Naive thymus-derived CD8-positive, alpha-beta T cell (primary cell): ENCODE measurements around the gene LIN37. TPM values are rescaled to one million over a fixed set of nuclear protein-coding genes. Genes with fewer than 3 reads are reported as not detected.
A peak's percentile ranks its signal among the peaks of the same experiment; 100 is the strongest.
"Not testable (repeated sequence)": the region's sequence is repeated elsewhere in the genome, so short reads cannot be mapped to it uniquely, and the experiment has no call there.

Experiments used
- ATAC-seq, 2 donors: fragments of 150-1000 bp; cut with Tn5 transposase in 1 of 2; sonication (Bioruptor Pico), chemical (Tn5 transposase) in 1 of 2; 1 replicate in 1 of 2; 2 replicates in 1 of 2; pipeline ENCODE4 v1.10.0; 2021; ENCODE audit warnings: mild to moderate bottlenecking in 2 of 2, moderate library complexity in 2 of 2
- POLR2A ChIA-PET: fragments of 350-600 bp; sonication (Branson Sonifier 250); formaldehyde crosslinking; loops from one replicate; lab custom pipeline; 2021; ENCODE audit warnings: antibody characterized with exemption; lab: Charles Lee
- DNase-seq, 10 donors: peaks; one replicate each; pipeline versions ENCODE4 v3.0.0 to v3.0.0-alpha.2; 2020 to 2022
- H3K27ac Mint-ChIP-seq, 10 donors: one replicate each; pipeline ENCODE4 v1.8.0; 2020 to 2022; ENCODE audit warnings: mild to moderate bottlenecking in 10 of 10, mixed read lengths in 10 of 10, moderate library complexity in 4 of 10, inconsistent platforms in 1 of 10
- H3K27me3 Mint-ChIP-seq, 5 donors: one replicate each; pipeline ENCODE4 v1.8.0; 2021 to 2022; ENCODE audit warnings: mixed read lengths in 5 of 5
- H3K36me3 Mint-ChIP-seq, 3 donors: one replicate each; pipeline ENCODE4 v1.8.0; 2020 to 2022; ENCODE audit warnings: mixed read lengths in 3 of 3, mild to moderate bottlenecking in 2 of 3, inconsistent platforms in 1 of 3
- H3K4me1 Mint-ChIP-seq, 4 donors: one replicate each; pipeline ENCODE4 v1.8.0; 2021 to 2022; ENCODE audit warnings: mixed read lengths in 4 of 4
- H3K4me3 Mint-ChIP-seq, 10 donors: one replicate each; pipeline ENCODE4 v1.8.0; 2020 to 2022; ENCODE audit warnings: mild to moderate bottlenecking in 10 of 10, mixed read lengths in 10 of 10, moderate library complexity in 6 of 10, inconsistent platforms in 1 of 10
- H3K9me3 Mint-ChIP-seq, 9 donors: one replicate each; pipeline ENCODE4 v1.8.0; 2020 to 2022; ENCODE audit warnings: mixed read lengths in 9 of 9, mild to moderate bottlenecking in 3 of 9, inconsistent platforms in 1 of 9, moderate library complexity in 1 of 9
- polyA plus RNA-seq, 3 donors: library from polyadenylated mRNA; unstranded; fragments of 300-500 nt; fragmentation: Illumina TruSeq; gene quantifications; one replicate each; pipeline ENCODE4 v1.2.3, GENCODE V29; 2021
- total RNA-seq, 8 experiments: library from RNA in 2 of 8; stranded (reverse) in 2 of 8; gene quantifications; one replicate each; pipeline ENCODE4 v1.2.3 and lab custom pipeline; 2021 to 2026

Gene LIN37
- total and polyA plus RNA-seq, 5 experiments from 2014 or later = 5.4 to 16.6 (median 14.0) TPM

GRCh38 chr19:35757231-35757748, 8.9 kb downstream of the LIN37 start:
- peak overlapping the region; percentile 90 to 99 (median 98) for H3K4me3 Mint-ChIP-seq
- H3K4me1 Mint-ChIP-seq = peaks cover 18 to 41% (median 40%) of the 10 kb centered on the region in 4 donors
- H3K36me3 Mint-ChIP-seq = peaks cover 0 to 27% (median 5%) of the 10 kb centered on the region in 3 donors
- no peak for ATAC-seq
- DNase-seq = peak in 2 of 10 donors; percentile 21
- POLR2A ChIA-PET = interaction anchor here (0.6 to 4.1 kb wide), 7 partner anchors 8 to 55 kb away, joined by 3 to 36 read pairs (median 6); partner anchors contain the start of genes IGFLR1, LIN37, PSENEN and U2AF1L4
- H3K27ac Mint-ChIP-seq = peak overlapping the region in 6 of 10 donors; percentile 44 to 98 (median 94)
- H3K27me3 Mint-ChIP-seq = peaks cover 2 to 12% (median 9%) of the 10 kb centered on the region in 5 donors
- no peaks in the 10 kb centered on the region for H3K9me3 Mint-ChIP-seq

GRCh38 chr19:35757749-35758608, 9.6 kb downstream of the LIN37 start, which contains the start of gene PROSER3:
Gene PROSER3, plus strand, starts transcription at chr19:35758176. Its CDS starts 40 bp downstream, at chr19:35758216.
- peaks cover 2 to 12% (median 9%) of the 10 kb centered on the region in 5 donors for H3K27me3 Mint-ChIP-seq
- POLR2A ChIA-PET = interaction anchor here (0.9 to 4.1 kb wide), 7 partner anchors 10 to 55 kb away, joined by 4 to 36 read pairs (median 6); partner anchors contain the start of genes IGFLR1, LIN37, PSENEN and U2AF1L4
- peaks cover 18 to 41% (median 40%) of the 10 kb centered on the region in 4 donors for H3K4me1 Mint-ChIP-seq
- ATAC-seq (peak; percentile 97), DNase-seq (peak; percentile 91 to 100 (median 99))
- H3K27ac Mint-ChIP-seq = peak within 1 kb of the TSS; percentile 93 to 98 (median 96)
- H3K4me3 Mint-ChIP-seq = peak within 1 kb of the TSS; percentile 90 to 99 (median 98)
- H3K9me3 Mint-ChIP-seq = no peaks in the 10 kb centered on the region
- H3K36me3 Mint-ChIP-seq = peaks cover 0 to 34% (median 5%) of the 10 kb centered on the region in 3 donors

GRCh38 chr19:35759697-35760096, 11.3 kb downstream of the LIN37 start:
- DNase-seq = no peak
- peaks cover 17 to 41% (median 40%) of the 10 kb centered on the region in 4 donors for H3K4me1 Mint-ChIP-seq
- ATAC-seq = no peak
- H3K36me3 Mint-ChIP-seq = peaks cover 0 to 40% (median 0%) of the 10 kb centered on the region in 3 donors
- peak overlapping the region; percentile 16 to 98 (median 78) for H3K4me3 Mint-ChIP-seq
- no peaks in the 10 kb centered on the region for H3K9me3 Mint-ChIP-seq
- H3K27me3 Mint-ChIP-seq = peaks cover 2 to 11% (median 9%) of the 10 kb centered on the region in 5 donors
- H3K27ac Mint-ChIP-seq = peak overlapping the region in 4 of 10 donors; percentile 16 to 85 (median 46)
- POLR2A ChIA-PET = interaction anchor here (1.3 to 1.8 kb wide), 2 partner anchors 15 to 18 kb away, joined by 4 to 7 read pairs; partner anchors contain the start of genes IGFLR1, PSENEN and U2AF1L4

- Mint-ChIP-seq H3K9me3 (no peaks in the 10 kb centered on the region), H3K4me3 (peak overlapping the region in 1 of 10 donors; percentile 30), H3K27me3 (peaks cover 0 to 8% (median 5%) of the 10 kb centered on the region in 5 donors), H3K36me3 (peaks cover 0 to 42% (median 0%) of the 10 kb centered on the region in 3 donors), H3K27ac (no peak overlapping the region), H3K4me1 (peaks cover 13 to 38% (median 34%) of the 10 kb centered on the region in 4 donors)
- ATAC-seq (no peak), DNase-seq (no peak)
- POLR2A ChIA-PET = interaction anchor here (1.8 kb wide), 1 partner anchor 16 kb away, joined by 7 read pairs; the partner anchor contains the start of genes PSENEN and U2AF1L4
These were observed 12.5 kb downstream of the LIN37 start for GRCh38 chr19:35760711-35761349.

GRCh38 chr19:35764432-35765315, 16.3 kb downstream of the LIN37 start:
- POLR2A ChIA-PET = interaction anchor here (1.3 kb wide), 1 partner anchor 17 kb away, joined by 4 read pairs; the partner anchor contains the start of gene LIN37
- Mint-ChIP-seq H3K4me3 (no peak overlapping the region), H3K36me3 (peaks cover 0 to 51% (median 3%) of the 10 kb centered on the region in 3 donors), H3K27me3 (no peaks in the 10 kb centered on the region), H3K27ac (no peak overlapping the region), H3K9me3 (no peaks in the 10 kb centered on the region), H3K4me1 (peaks cover 2 to 12% (median 6%) of the 10 kb centered on the region in 4 donors)
- ATAC-seq (no peak), DNase-seq (no peak)

GRCh38 chr19:35766571-35767104, 18.3 kb downstream of the LIN37 start:
- no peak overlapping the region for H3K27ac Mint-ChIP-seq
- no peak for ATAC-seq

GRCh38 chr19:35767288-35768081, 19.1 kb downstream of the LIN37 start:
- DNase-seq (no peak), ATAC-seq (no peak)
- Mint-ChIP-seq H3K9me3 (no peaks in the 10 kb centered on the region), H3K4me3 (no peak overlapping the region), H3K4me1 (peaks cover 0 to 5% (median 2%) of the 10 kb centered on the region in 4 donors), H3K27me3 (no peaks in the 10 kb centered on the region), H3K36me3 (peaks cover 0 to 38% (median 3%) of the 10 kb centered on the region in 3 donors), H3K27ac (no peak overlapping the region)
- POLR2A ChIA-PET = interaction anchor here (1.0 kb wide), 1 partner anchor 19 kb away, joined by 3 read pairs; the partner anchor contains the start of gene LIN37

More at GRCh38 chr19:35766571-35767104, 18.3 kb downstream of the LIN37 start:
- Mint-ChIP-seq H3K27me3 (no peaks in the 10 kb centered on the region), H3K9me3 (no peaks in the 10 kb centered on the region), H3K4me3 (no peak overlapping the region), H3K36me3 (peaks cover 0 to 46% (median 3%) of the 10 kb centered on the region in 3 donors), H3K4me1 (peaks cover 0 to 7% (median 3%) of the 10 kb centered on the region in 4 donors)
- no peak for DNase-seq
- POLR2A ChIA-PET = interaction anchor here (0.6 to 1.0 kb wide), 2 partner anchors 18 to 23 kb away, joined by 3 to 4 read pairs; partner anchors contain the start of gene LIN37

- Mint-ChIP-seq H3K9me3 (no peaks in the 10 kb centered on the region), H3K4me1 (peaks cover 0 to 5% (median 2%) of the 10 kb centered on the region in 4 donors), H3K27ac (peak overlapping the region in 1 of 10 donors; percentile 66), H3K27me3 (no peaks in the 10 kb centered on the region), H3K4me3 (no peak overlapping the region), H3K36me3 (peaks cover 0 to 33% (median 3%) of the 10 kb centered on the region in 3 donors)
- no peak for ATAC-seq
- no peak for DNase-seq
- POLR2A ChIA-PET = no interaction called here
These were observed 19.7 kb downstream of the LIN37 start for GRCh38 chr19:35768082-35768421.

- not testable (repeated sequence) for H3K27ac Mint-ChIP-seq, H3K9me3 Mint-ChIP-seq, ATAC-seq, H3K27me3 Mint-ChIP-seq, DNase-seq, H3K4me3 Mint-ChIP-seq, H3K36me3 Mint-ChIP-seq
- peaks cover 11 to 23% (median 20%) of the 10 kb centered on the region in 4 donors for H3K4me1 Mint-ChIP-seq
- POLR2A ChIA-PET = interaction anchor here (2.1 kb wide), 1 partner anchor 27 kb away, joined by 5 read pairs; the partner anchor contains the start of genes PSENEN and U2AF1L4
These were observed 24.0 kb downstream of the LIN37 start for GRCh38 chr19:35772362-35772761.
